GM21723 (cell line): ENCODE measurements around the gene RIPK3.
A peak's percentile ranks its signal among the peaks of the same experiment; 100 is the strongest.
"Not testable (repeated sequence)": the region's sequence is repeated elsewhere in the genome, so short reads cannot be mapped to it uniquely, and the experiment has no call there.

ENCODE experiments used
- ATAC-seq: cut with Tn5 transposase; IDR thresholded peaks from one replicate; pipeline ENCODE4 v1.9.1; 2021; ENCODE audit warnings: mild to moderate bottlenecking, moderate library complexity; ENCODE audit not compliant: unreplicated experiment

RIPK3 gene

DNA sequence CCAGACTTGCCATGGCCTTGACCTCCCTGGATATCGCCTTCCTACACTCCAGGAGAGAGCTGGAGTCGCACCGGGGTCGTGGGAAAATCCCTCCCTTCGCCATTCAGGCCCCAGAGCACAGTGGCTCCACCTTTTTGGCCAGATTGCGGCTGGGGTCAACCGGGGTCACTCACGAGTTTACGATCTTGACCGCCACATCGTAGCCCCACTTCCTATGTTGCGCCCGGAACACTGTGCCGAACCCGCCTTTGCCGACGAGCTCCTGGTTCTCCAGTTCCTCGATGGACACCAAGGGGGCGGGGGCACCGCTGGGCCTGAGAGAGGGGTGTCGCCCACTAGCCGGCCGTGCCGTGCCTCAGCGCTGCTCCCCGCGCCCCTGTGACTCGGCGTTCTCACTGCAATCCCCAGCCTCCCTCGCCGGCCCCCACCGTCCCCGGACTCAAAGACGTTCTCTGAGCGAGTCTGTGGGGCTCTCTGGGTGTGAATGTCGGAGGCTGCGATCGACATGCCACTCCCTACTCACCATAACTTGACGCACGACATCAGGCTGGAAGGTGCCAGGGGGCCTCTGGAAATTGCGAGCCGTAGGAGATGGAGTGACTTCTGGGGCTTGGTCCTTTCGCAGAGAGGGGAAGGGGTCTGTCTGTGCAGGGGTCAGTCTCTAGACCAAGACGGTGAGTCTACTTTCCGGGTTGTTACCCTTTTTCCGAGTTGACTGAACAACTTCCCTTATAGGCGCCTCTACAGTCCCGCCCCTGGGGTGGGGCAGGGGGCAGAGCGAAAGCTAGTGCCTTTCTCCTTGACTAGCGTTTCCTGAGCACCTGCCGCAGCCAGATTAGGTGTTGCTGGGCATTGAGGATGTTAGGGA, at the start of gene RIPK3:
Gene RIPK3 (minus strand): TSS at position 708 of the 868 bp plus-strand sequence. CDS start 165 bp downstream, at position 543.
- peak; percentile 93 for ATAC-seq

GRCh38 chr14:24389226-24389848, 49.5 kb upstream of the RIPK3 start:
- ATAC-seq: no peak

GRCh38 chr14:24388474-24389179, 48.8 kb upstream of the RIPK3 start:
- no peak for ATAC-seq

DNA sequence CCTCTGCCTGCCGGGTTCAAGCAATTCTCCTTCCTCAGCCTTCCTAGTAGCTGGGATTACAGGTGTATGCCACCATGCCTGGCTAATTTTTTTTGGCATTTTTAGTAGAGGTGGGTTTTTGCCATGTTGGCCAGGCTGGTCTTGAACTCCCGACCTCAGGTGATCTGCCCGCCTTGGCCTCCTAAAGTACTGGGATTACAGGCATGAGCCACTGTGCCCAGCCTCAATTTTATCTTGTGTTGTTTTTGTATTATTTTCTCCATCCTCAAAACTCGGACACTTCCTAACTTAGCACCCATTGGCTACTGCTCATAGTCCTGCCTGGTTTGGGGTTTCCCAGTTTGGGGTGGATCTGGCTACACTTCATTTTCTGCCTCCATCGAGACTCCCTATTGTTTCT, 47.8 kb upstream of the RIPK3 start:
- not testable (repeated sequence) for ATAC-seq

DNA sequence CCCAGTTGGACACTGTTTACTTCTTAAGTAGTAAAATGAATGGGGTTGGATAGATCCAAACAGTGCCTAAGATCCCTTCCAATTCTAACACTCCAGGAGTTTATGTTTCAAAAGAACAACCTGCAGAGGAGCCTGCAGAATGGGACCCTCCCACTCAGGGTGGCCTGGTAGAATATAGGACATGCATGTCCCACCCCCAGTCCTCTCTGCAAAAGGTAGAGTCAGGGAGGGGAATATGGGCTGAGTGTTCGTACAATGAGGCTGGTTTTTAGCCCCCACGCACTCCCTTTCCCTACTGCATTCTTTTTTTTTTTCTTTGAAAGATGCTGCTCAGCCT, 47.2 kb upstream of the RIPK3 start:
- no peak for ATAC-seq

GRCh38 chr14:24385524-24385923, 45.7 kb upstream of the RIPK3 start:
- ATAC-seq: no peak

DNA sequence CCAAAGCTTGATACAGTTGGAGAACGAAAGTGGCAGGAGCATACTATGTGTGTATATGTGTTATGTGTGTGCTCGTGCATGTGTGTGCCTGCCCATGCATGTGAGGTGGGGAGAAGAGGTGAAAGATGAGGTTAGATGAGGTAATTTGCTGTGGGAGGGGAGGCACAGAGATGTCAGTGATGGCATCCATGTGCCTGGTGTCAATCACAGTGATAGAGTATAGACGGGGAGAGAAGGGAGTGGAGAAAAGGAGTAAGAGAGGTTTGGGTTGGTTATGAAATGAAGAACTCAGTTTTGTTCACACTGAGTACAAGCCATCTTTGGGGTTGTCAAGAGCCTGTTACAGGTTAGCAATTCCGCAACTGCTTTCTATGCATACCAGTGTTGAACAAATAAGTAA, 44.4 kb upstream of the RIPK3 start:
- no peak for ATAC-seq

DNA sequence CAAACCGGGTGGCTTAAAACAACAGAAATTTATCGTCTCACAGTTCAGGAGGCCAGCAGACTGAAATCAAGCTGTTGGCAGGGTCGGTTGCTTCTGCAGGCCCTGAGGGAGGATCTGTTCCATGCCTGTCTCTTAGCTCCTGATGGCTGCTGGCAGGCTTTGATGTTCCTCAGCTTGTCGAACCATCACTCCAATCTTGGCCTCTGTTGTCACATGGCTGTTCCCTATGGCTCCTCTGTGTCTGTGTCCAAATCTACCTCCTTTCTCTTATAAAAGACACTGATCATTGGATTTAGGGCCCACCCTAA, 42.2 kb upstream of the RIPK3 start:
- no peak for ATAC-seq

GRCh38 chr14:24381363-24382063, 41.7 kb upstream of the RIPK3 start:
- no peak for ATAC-seq

DNA sequence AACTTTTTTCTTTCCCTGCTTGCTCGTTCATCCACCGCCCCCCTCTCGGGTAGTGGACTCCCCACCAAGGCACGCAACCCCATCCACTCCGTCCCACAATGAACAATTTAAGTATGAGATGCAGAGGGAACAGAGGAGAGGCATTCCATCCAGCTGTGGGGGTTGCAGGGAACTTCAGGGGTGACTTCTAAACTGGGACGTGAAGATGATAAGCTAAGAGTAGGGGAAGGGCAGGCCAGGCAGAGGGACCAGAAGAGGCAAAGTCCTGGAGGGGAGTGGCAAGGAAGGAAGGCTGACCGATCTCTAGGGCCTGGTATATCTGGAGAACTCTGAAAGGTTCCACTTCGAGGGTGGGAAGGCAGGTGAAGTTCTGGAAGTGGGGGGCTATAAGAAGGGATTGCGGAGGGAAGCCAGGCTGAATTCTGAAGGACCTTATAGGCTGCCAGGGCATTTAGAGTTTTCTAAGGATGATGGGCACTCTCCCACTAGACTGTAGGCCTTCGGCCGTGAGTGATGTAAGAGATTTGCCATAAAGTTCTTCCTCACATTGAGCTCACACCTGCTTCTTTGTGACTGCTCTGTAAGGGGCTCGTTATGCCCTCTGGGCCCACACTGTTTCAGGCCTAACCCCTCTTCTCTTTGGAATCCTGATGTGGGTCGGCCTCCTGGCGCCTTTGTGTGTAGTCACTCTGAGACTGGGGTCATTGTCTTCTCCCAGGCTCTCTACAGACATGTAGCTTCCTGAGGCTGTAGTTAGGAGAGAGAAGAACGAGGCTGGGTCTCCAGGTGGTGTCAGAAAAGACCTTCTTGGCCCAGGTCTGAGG, 40.3 kb upstream of the RIPK3 start:
- ATAC-seq: no peak

GRCh38 chr14:24378981-24379906, 39.5 kb upstream of the RIPK3 start:
- no peak for ATAC-seq

DNA sequence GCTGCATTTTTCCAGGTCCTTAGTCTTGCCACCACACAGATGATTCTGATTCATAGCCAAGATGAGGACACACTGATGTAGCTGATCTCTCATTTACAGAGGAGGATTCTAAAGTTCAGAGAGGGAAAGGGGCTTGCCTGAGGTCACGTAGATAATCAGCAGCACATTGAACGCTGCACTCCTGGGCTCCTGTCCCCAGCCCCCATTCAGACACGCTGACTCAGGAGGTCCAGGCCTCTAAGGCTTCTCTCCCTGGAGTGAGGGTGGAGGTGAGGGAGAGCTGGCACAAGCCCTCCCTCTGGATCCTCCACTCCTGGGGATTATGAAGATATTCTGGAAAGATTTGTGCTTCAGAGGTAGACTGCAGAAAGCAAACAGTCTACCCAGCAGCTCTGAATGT, 38.5 kb upstream of the RIPK3 start:
- no peak for ATAC-seq

GRCh38 chr14:24377657-24378056, 37.9 kb upstream of the RIPK3 start:
- no peak for ATAC-seq

DNA sequence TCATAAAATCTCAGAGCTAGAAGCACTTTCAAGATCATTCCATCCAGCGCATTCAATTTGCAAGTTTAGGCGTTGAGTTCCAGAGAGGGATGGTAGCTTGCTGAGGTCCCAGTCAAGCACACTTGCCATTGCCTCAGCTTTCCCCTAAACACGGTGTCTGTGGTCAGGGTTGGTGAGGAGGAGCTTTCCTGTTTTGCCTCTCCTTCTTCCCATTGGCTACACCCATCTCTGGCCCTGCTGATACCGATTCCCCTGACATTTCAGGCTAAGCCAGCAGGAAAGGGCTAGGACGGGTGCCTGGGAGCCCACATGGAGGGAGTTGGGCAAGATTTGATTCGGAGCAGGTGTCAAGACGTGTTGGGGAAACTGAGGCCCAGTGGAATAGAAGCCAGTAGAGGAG, 37.3 kb upstream of the RIPK3 start:
- ATAC-seq: no peak

- ATAC-seq: no peak
These were observed 36.8 kb upstream of the RIPK3 start for GRCh38 chr14:24376448-24377070.

DNA sequence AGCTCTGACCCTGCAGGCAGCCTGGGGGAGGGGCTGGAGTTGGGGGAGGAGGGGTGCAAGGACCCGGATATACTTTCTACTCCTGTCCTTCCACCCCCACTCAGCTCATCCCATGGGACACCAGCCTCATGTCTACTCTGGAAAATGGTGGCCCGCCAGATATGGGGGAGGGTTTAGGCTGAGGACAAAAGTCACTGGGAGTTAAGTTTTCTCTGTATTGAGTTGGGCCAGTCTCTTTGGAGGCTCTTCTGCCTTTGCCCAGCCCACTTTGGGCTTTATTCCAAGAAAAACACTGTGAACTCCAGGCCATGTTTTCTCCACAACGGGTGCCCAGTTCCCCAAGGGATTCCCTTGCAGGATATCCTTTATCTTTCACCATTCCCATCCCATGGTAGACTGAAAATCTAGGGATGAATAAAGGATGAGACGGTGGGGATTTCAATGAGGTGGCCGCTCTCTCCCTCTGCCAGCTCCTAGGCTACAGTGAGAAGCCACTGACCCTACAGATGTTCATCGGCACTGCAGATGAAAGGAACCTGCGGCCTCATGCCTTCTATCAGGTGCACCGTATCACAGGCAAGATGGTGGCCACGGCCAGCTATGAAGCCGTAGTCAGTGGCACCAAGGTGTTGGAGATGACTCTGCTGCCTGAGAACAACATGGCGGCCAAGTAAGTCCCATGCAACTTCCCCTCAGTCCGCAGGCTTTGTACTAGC, 33.1 kb upstream of the RIPK3 start:
- ATAC-seq: no peak

DNA sequence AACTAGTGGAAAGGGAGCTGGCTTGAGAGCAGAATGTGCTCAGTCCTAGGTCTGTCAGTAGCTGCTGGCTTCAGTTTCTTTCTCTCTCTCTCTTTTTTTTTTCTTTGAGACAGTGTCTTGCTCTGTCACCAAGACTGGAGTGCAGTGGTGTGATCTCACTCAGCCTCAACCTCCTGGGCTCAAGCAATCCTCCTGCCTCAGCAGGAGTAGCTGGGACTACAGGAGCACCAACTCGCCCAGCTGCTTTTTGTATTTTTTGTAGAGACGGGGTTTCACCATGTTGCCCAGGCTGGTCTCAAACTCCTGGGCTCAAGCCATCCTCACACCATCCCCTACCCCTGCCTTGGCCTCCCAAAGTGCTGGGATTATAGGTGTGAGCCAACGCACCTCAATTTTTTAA, 31.8 kb upstream of the RIPK3 start:
- not testable (repeated sequence) for ATAC-seq

DNA sequence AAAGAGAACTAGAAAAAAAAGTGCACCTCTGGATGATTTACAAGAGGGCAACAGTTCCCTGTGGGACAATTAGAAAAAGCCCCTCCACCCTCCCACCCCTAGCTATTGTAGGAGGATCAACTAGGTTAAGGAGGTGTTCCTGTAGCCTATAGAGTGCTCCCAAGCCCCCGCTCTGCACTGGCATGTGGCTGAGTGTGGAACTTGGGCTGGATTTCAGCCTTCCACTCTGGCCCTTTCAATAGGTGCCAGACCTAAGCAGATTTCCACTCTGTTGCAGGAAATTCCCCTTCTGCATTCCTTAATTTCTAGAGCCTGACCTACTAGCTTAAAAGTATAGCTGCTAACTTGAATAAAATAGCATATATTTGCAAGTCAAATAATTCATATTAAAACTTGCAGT, 31.0 kb upstream of the RIPK3 start:
- ATAC-seq: no peak
